HepG2 (cell line): ENCODE results near the gene MPPE1.

Source experiments
- ISL2 ChIP-seq: sonication (generic); formaldehyde crosslinking; IDR thresholded peaks from 2 replicates; pipeline ENCODE4 v1.5.0; 2020; ENCODE audit warnings: missing genetic modification reagents
- MBNL3 ChIP-seq: fragments of 250-450 bp; sonication (Bioruptor Pico); conservative IDR thresholded peaks from 2 replicates; pipeline ENCODE4 v1.8.0; 2022; ENCODE audit warnings: mild to moderate bottlenecking, inconsistent platforms
- POLR2A ChIP-seq, 2 experiments: IDR thresholded peaks; 2 replicates each; pipeline ENCODE4 v1.6.1; 2011; ENCODE audit warnings: low read depth in 2 of 2, low read length in 2 of 2, mild to moderate bottlenecking in 1 of 2, moderate library complexity in 1 of 2; ENCODE audit not compliant: insufficient read depth in 1 of 2
- ZC3H4 ChIP-seq: sonication (generic); formaldehyde crosslinking; IDR thresholded peaks from 2 replicates; pipeline ENCODE4 v1.4.0; 2020; ENCODE audit warnings: missing genetic modification reagents, borderline replicate concordance
- ZNF609 ChIP-seq: sonication (generic); formaldehyde crosslinking; IDR thresholded peaks from 2 replicates; pipeline ENCODE4 v1.4.0; 2020; ENCODE audit warnings: mild to moderate bottlenecking, missing genetic modification reagents, borderline replicate concordance
- ZNF776 ChIP-seq: sonication (generic); formaldehyde crosslinking; IDR thresholded peaks from 2 replicates; pipeline ENCODE4 v1.4.0; 2020; ENCODE audit warnings: mild to moderate bottlenecking, missing genetic modification reagents

DNA sequence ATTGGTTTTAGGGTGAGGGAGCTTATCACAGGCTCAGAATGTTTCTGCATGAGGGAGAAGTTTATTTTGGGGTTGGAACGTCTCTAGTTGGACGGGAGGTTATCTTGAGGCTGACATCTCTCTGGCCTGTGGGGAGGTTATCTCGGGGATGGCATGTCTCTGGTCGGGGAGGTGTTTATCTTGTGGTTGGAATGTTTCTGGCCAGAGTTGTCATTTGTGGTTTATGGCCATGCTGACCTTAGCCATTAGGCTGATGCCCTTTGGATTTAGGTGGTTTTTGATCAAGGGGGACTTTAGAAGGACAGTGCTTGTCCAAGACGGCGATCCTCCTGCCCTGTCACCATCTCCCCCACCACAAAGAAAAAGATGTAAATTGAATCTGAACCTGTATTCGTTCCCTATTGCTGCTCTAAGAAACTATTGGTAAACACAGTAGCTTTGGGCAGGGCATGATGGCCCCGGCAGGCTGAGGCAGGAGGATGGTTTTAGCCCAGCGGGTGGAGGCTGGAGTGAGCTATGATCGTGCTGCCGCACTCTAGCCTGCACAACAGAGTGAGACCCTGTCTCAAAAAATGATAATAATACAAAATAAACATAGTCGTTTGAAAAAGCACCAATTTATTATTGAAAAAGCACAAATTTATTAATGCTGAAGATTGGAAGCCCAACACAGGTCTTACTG lies 17.8 kb upstream of the MPPE1 start:
- TF ChIP-seq ZNF776 (CRISPR knock-in tag) (no peak), ZNF609 (CRISPR knock-in tag) (no peak), POLR2A (IDR thresholded peaks at IDR 0.05; ENCODE audit: insufficient read depth in 1 of 2, low read depth in 2 of 2, low read length in 2 of 2) (no peak), ZC3H4 (no peak), MBNL3 (CRISPR knock-in tag) (no peak), ISL2 (CRISPR knock-in tag) (no peak)
